ENCODE data around the gene TTC28.

The TTC28 gene

DNA sequence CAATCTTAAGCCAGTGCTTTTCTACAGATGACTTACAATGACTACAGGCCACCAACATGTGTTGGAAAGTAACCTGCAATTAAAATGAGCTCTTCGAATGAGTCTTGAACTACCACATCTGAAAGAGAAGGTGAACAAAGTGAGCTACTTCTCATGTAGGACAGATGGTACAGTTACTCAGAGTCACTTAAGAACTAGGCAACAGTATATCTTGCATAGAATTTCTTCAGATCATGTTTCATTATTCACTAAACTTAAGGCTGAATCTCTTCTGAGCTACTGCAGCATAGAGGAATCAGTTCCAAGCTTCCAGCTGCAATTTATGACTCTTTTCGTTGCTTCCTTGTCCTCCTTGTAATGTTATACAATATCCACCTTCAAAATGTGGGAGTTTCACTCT, 270.9 kb downstream of the TTC28 start:
- Histone ChIP-seq H3K4me1 (ENCODE audit: control insufficient read depth, insufficient read depth, low read length, unreplicated experiment) (peaks cover 5% of the 10 kb centered on the region), H3K36me3 (ENCODE audit: insufficient read depth, low read length) (no peaks in the 10 kb centered on the region), H3K27me3 (ENCODE audit: insufficient read depth, low read length) (no peaks in the 10 kb centered on the region), H3K4me3 (ENCODE audit: low read depth, low read length) (no peak overlapping the region), H3K27ac (ENCODE audit: low read depth, low read length) (no peak overlapping the region), H3K79me2 (ENCODE audit: control insufficient read depth, insufficient read depth, low read length, unreplicated experiment) (no peaks in the 10 kb centered on the region), H2AFZ (ENCODE audit: low read length, unreplicated experiment) (no peak overlapping the region)

DNA sequence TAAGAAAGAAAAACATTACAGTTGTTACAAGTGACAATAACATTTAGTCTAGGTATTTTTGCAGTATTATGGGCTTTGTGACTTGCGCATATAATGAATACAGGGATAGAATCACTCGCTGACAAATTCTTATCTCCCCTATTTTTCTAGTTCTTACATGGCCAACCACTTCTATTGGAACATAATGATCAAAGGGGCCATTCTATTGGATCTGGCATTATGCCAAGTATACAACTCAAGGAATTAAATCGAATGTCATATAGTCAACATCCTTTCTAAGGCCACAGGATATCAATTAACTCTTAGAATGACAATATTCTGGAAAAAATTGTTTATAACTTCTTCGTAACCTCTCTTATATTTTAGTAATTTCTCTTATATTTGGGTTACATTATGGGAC, 272.0 kb downstream of the TTC28 start:
- H3K27ac ChIP-seq (ENCODE audit: low read depth, low read length), result no peak overlapping the region
- H3K4me1 ChIP-seq (ENCODE audit: control insufficient read depth, insufficient read depth, low read length, unreplicated experiment), result peaks cover 4% of the 10 kb centered on the region
- no peak overlapping the region for H2AFZ ChIP-seq (ENCODE audit: low read length, unreplicated experiment)
- no peaks in the 10 kb centered on the region for H3K27me3 ChIP-seq (ENCODE audit: insufficient read depth, low read length)
- no peak overlapping the region for H3K4me3 ChIP-seq (ENCODE audit: low read depth, low read length)
- H3K79me2 ChIP-seq (ENCODE audit: control insufficient read depth, insufficient read depth, low read length, unreplicated experiment), result peaks cover 2% of the 10 kb centered on the region
- no peaks in the 10 kb centered on the region for H3K36me3 ChIP-seq (ENCODE audit: insufficient read depth, low read length)

DNA sequence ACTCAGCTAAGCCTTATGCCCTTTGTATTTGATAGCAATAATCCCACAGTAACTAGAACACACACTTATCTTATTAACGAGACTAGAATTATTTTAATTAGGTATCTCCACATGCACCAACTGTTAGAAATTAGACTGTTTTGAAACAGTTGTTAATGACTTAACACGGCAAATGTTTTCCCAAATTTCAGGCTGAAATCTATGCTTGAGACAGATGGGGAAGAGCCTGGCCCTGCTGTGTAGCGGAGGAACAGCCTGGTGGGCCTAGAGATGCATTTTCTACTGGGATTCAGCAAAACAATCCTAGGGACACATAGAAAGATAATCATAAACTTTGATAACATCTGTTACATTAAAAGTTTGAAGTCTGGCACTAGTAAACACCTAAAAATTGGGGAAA, 273.4 kb downstream of the TTC28 start:
- Histone ChIP-seq H3K4me1 (ENCODE audit: control insufficient read depth, insufficient read depth, low read length, unreplicated experiment) (peaks cover 4% of the 10 kb centered on the region), H3K79me2 (ENCODE audit: control insufficient read depth, insufficient read depth, low read length, unreplicated experiment) (peaks cover 2% of the 10 kb centered on the region), H3K27ac (ENCODE audit: low read depth, low read length) (no peak overlapping the region), H3K27me3 (ENCODE audit: insufficient read depth, low read length) (no peaks in the 10 kb centered on the region), H3K36me3 (ENCODE audit: insufficient read depth, low read length) (no peaks in the 10 kb centered on the region), H2AFZ (ENCODE audit: low read length, unreplicated experiment) (no peak overlapping the region), H3K4me3 (ENCODE audit: low read depth, low read length) (no peak overlapping the region)

DNA sequence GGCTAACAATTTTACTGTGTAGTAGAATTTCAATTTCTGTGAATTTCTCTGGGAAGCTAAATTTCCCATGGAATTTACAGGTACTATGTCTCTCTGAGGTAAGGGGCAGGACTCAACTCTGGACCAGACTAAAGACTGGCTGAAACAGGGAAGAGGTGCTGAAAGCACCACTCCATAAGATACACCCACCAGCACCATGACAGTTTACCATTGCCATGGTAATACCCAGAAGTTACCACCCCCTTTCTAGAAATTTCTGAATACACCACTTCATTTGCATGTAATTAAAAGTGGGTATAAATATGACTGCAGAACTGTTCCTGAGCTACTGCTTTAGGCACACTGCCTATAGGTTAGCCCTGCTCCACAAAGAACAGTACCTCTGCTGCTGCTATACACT, 274.1 kb downstream of the TTC28 start:
- H2AFZ ChIP-seq (ENCODE audit: low read length, unreplicated experiment), result no peak overlapping the region
- no peak overlapping the region for H3K27ac ChIP-seq (ENCODE audit: low read depth, low read length)
- H3K36me3 ChIP-seq (ENCODE audit: insufficient read depth, low read length), result no peaks in the 10 kb centered on the region
- peaks cover 2% of the 10 kb centered on the region for H3K79me2 ChIP-seq (ENCODE audit: control insufficient read depth, insufficient read depth, low read length, unreplicated experiment)
- peaks cover 4% of the 10 kb centered on the region for H3K4me1 ChIP-seq (ENCODE audit: control insufficient read depth, insufficient read depth, low read length, unreplicated experiment)
- no peaks in the 10 kb centered on the region for H3K27me3 ChIP-seq (ENCODE audit: insufficient read depth, low read length)
- no peak overlapping the region for H3K4me3 ChIP-seq (ENCODE audit: low read depth, low read length)

DNA sequence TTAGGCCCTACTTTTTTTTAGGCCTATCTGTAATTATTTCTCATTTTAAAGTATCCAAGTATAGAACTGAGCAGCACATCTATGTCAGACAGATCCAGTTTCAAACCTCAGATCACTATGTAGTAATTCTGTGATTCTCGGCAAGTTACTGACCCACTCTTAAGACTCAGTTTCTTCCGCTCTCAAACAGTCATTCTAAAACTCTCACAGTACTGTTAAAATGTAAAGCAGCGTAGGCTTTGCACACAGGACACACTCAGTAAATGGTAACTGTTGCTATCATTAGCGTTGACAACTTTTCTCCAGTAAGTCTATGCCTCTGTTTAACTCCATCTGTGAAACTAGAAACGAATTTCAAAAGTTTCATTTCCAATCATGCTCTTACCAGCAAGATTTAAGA, 277.1 kb downstream of the TTC28 start:
- Histone ChIP-seq H3K4me3 (ENCODE audit: low read depth, low read length) (no peak overlapping the region), H3K27ac (ENCODE audit: low read depth, low read length) (no peak overlapping the region), H3K79me2 (ENCODE audit: control insufficient read depth, insufficient read depth, low read length, unreplicated experiment) (peaks cover 2% of the 10 kb centered on the region), H3K36me3 (ENCODE audit: insufficient read depth, low read length) (no peaks in the 10 kb centered on the region), H2AFZ (ENCODE audit: low read length, unreplicated experiment) (no peak overlapping the region), H3K27me3 (ENCODE audit: insufficient read depth, low read length) (no peaks in the 10 kb centered on the region), H3K4me1 (ENCODE audit: control insufficient read depth, insufficient read depth, low read length, unreplicated experiment) (no peaks in the 10 kb centered on the region)

DNA sequence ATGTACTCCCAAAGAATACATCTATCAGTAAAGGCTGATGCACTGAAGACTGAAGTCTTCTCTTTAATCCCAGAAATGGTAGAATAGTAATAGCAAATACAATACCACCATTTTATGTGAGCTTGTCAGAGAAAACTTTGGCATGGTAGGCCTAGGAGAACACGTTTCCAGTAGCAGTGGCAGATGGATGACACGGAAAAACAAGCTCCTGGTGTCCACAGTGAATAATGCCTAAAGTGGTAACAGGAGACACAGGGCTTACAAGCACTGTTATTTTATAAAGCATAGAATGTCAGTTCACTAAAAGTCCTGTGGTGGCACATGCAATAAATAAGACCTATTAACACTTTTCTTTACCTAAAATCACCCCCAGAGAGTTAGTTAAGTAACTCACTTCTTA, 277.6 kb downstream of the TTC28 start:
- H3K4me1 ChIP-seq (ENCODE audit: control insufficient read depth, insufficient read depth, low read length, unreplicated experiment), result no peaks in the 10 kb centered on the region
- H3K79me2 ChIP-seq (ENCODE audit: control insufficient read depth, insufficient read depth, low read length, unreplicated experiment), result peaks cover 2% of the 10 kb centered on the region

DNA sequence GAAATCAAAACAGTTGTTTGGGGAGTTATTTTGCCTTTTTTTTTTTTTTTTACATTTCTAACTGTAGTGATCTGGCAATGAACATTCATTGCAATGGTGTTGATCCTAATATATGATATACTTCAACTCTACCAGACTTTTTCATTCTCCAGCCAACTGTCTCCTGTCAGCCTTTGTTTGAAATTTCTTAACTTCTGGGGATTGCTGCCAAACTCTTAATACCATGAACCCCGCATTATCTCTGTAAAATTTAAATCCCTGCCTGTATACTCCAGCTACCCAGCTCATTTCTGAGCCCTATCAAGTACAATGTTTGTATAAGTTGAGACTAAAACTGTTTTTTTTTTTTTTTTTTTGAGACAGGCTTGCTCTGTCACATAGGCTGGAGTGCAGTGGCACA, 280.7 kb downstream of the TTC28 start:
- Histone ChIP-seq H3K36me3 (ENCODE audit: insufficient read depth, low read length) (no peaks in the 10 kb centered on the region), H2AFZ (ENCODE audit: low read length, unreplicated experiment) (no peak overlapping the region), H3K4me3 (ENCODE audit: low read depth, low read length) (no peak overlapping the region), H3K4me1 (ENCODE audit: control insufficient read depth, insufficient read depth, low read length, unreplicated experiment) (peaks cover 24% of the 10 kb centered on the region), H3K27ac (ENCODE audit: low read depth, low read length) (no peak overlapping the region), H3K79me2 (ENCODE audit: control insufficient read depth, insufficient read depth, low read length, unreplicated experiment) (peaks cover 2% of the 10 kb centered on the region), H3K27me3 (ENCODE audit: insufficient read depth, low read length) (no peaks in the 10 kb centered on the region)

More for the DNA sequence above, 277.6 kb downstream of the TTC28 start:
- Histone ChIP-seq H3K27ac (ENCODE audit: low read depth, low read length) (no peak overlapping the region), H3K4me3 (ENCODE audit: low read depth, low read length) (no peak overlapping the region), H2AFZ (ENCODE audit: low read length, unreplicated experiment) (no peak overlapping the region), H3K27me3 (ENCODE audit: insufficient read depth, low read length) (no peaks in the 10 kb centered on the region), H3K36me3 (ENCODE audit: insufficient read depth, low read length) (no peaks in the 10 kb centered on the region)

DNA sequence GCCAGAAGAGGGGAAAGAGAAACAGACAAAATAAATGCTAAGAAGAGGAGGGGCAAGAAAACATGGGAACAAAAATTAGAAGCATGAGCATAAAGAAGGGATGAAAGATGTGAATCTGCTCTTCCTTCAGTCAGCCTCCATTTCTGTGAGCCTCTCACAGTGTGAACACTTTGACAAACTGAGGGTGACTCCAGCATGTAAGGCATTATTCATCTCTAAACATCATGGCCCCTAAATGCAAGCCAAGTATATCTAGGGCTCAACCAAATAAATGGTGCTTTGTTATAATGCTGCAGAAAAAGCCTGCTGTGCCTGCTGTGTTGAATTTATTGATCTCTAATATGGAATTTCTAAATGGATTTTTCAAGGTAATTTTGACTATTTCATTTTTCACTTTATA, 281.3 kb downstream of the TTC28 start:
- H3K79me2 ChIP-seq (ENCODE audit: control insufficient read depth, insufficient read depth, low read length, unreplicated experiment), result peaks cover 2% of the 10 kb centered on the region

DNA sequence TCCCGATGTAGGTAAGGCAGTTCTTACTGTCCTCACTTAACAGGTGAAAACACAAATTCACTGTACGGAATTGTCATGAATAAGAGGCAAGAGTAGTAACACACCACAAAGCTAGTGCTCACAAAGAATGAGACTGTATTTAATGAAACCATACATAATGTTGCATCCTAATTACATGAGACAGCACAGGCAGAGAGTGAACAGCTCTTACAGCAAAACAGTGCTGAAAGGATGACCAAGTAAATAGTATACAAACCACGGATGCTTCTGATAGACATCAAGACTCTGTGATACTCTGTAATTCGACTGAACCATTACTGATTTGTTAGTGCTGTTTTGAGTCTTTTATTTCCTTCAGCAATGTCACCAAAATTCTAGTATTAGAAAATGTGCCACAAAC, 282.3 kb downstream of the TTC28 start:
- no peak overlapping the region for H2AFZ ChIP-seq (ENCODE audit: low read length, unreplicated experiment)
- peaks cover 24% of the 10 kb centered on the region for H3K4me1 ChIP-seq (ENCODE audit: control insufficient read depth, insufficient read depth, low read length, unreplicated experiment)
- H3K27ac ChIP-seq (ENCODE audit: low read depth, low read length), result no peak overlapping the region
- no peaks in the 10 kb centered on the region for H3K27me3 ChIP-seq (ENCODE audit: insufficient read depth, low read length)
- no peaks in the 10 kb centered on the region for H3K36me3 ChIP-seq (ENCODE audit: insufficient read depth, low read length)
- H3K4me3 ChIP-seq (ENCODE audit: low read depth, low read length), result no peak overlapping the region
- H3K79me2 ChIP-seq (ENCODE audit: control insufficient read depth, insufficient read depth, low read length, unreplicated experiment), result no peaks in the 10 kb centered on the region

More for the DNA sequence above, 281.3 kb downstream of the TTC28 start:
- no peak overlapping the region for H2AFZ ChIP-seq (ENCODE audit: low read length, unreplicated experiment)
- no peak overlapping the region for H3K27ac ChIP-seq (ENCODE audit: low read depth, low read length)
- no peaks in the 10 kb centered on the region for H3K36me3 ChIP-seq (ENCODE audit: insufficient read depth, low read length)
- H3K27me3 ChIP-seq (ENCODE audit: insufficient read depth, low read length), result no peaks in the 10 kb centered on the region
- H3K4me3 ChIP-seq (ENCODE audit: low read depth, low read length), result no peak overlapping the region
- peaks cover 24% of the 10 kb centered on the region for H3K4me1 ChIP-seq (ENCODE audit: control insufficient read depth, insufficient read depth, low read length, unreplicated experiment)

DNA sequence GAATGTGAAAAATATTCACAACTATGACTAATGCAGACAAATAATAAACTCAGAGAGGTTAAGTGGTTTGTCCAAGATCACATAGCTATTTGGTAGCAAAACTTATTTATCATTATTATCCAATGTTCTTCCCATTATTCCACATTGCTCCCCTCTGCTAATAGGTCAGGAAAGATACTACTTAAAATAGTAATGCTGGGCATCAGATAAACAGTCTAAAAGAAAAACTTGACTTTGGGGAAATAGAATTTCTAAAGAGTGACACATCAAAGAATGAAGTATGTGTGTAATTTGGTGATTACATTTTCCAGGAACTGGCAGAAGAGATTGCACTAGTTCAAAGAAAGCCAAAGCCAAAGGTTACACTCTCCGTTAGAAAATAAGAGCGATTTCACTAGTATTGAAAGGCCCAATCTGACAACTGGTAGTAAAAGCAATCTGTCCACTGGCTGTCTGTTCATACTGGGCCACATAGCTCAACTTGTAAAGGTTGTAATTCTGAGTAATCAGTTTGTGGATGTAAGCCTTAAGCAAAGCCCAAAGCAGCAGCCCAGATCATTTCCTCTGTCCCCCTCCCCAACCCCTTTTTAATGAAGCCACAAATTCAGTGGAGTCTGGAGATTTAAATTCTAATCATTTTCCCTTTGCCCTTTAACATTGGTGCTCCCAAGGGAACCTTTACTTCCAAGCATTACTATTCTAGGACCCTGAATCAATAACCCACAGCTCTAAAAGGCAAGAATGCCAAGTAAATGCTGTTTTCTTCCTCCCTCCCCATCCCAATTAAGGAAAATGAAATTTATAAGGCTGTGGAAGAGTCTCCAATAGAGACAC, 283.5 kb downstream of the TTC28 start:
- H3K4me3 ChIP-seq (ENCODE audit: low read depth, low read length), result peak overlapping the region; percentile 9; the same call in 1 of the 2 replicates
- no peaks in the 10 kb centered on the region for H3K79me2 ChIP-seq (ENCODE audit: control insufficient read depth, insufficient read depth, low read length, unreplicated experiment)
- no peaks in the 10 kb centered on the region for H3K27me3 ChIP-seq (ENCODE audit: insufficient read depth, low read length)
- no peaks in the 10 kb centered on the region for H3K36me3 ChIP-seq (ENCODE audit: insufficient read depth, low read length)
- peak overlapping the region; percentile 61 for H3K27ac ChIP-seq (ENCODE audit: low read depth, low read length)
- peaks cover 24% of the 10 kb centered on the region for H3K4me1 ChIP-seq (ENCODE audit: control insufficient read depth, insufficient read depth, low read length, unreplicated experiment)
- H2AFZ ChIP-seq (ENCODE audit: low read length, unreplicated experiment), result peak overlapping the region; percentile 23

DNA sequence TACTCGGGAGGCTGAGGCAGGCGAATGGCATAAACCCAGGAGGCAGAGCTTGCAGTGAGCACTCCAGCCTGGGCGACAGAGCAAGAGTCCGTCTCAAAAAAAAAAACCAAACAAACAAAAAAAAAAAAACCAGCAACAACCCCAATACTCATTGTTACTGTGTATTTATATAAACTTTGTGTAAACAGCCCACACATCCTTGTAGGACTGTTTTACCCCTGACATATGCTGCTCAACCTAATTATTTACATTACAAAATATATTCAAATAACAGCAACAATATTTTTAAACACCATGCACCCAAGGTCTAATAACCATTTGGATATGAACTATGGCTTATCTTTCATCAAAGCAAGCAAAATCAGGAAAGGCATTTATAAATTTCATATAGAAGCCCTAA, 284.1 kb downstream of the TTC28 start:
- H3K4me1 ChIP-seq (ENCODE audit: control insufficient read depth, insufficient read depth, low read length, unreplicated experiment), result peaks cover 24% of the 10 kb centered on the region
- H3K36me3 ChIP-seq (ENCODE audit: insufficient read depth, low read length), result no peaks in the 10 kb centered on the region
- no peak overlapping the region for H2AFZ ChIP-seq (ENCODE audit: low read length, unreplicated experiment)
- no peaks in the 10 kb centered on the region for H3K79me2 ChIP-seq (ENCODE audit: control insufficient read depth, insufficient read depth, low read length, unreplicated experiment)
- H3K4me3 ChIP-seq (ENCODE audit: low read depth, low read length), result peak overlapping the region; percentile 9; the same call in 1 of the 2 replicates
- peak overlapping the region; percentile 61 for H3K27ac ChIP-seq (ENCODE audit: low read depth, low read length)
- no peaks in the 10 kb centered on the region for H3K27me3 ChIP-seq (ENCODE audit: insufficient read depth, low read length)
